A673 (cell line): Measurements from ENCODE around the gene SEPSECS.

Experiments
- CTCF ChIP-seq: fragments of 300-800, 200-600 bp; sonication (generic); conservative IDR thresholded peaks from 2 replicates; pipeline ENCODE4 v1.5.1; 2017; ENCODE audit warnings: low read depth, mild to moderate bottlenecking, antibody characterized with exemption, low read length, moderate library complexity, mixed read lengths
- EZH2 ChIP-seq: fragments of 200-600 bp; sonication (generic); IDR thresholded peaks from 2 replicates; pipeline ENCODE4 v1.6.1; 2017; ENCODE audit warnings: borderline replicate concordance, low read depth, mild to moderate bottlenecking, mixed read lengths, antibody characterized with exemption, low read length; ENCODE audit not compliant: poor library complexity, severe bottlenecking

- TF ChIP-seq CTCF (no peak), EZH2 (no peak)
Measured at GRCh38 chr4:25117274-25117673, 43.0 kb downstream of the SEPSECS start.
